Measurements from ENCODE around the gene MAPK10. TPM values are rescaled to one million over a fixed set of nuclear protein-coding genes. Genes with fewer than 3 reads are reported as not detected.

MAPK10 gene
- total RNA-seq, 2 experiments from 2014 or later: 0.28 to 0.36 TPM

GRCh38 chr4:86271057-86271456 lies 88.8 kb downstream of the MAPK10 start:
- H3K27me3 ChIP-seq (ENCODE audit: control insufficient read depth in 1 of 2, insufficient read depth in 2 of 2, low read length in 2 of 2): no peaks in the 10 kb centered on the region
- DNase-seq: no peak
- H3K9me3 Mint-ChIP-seq: no peaks in the 10 kb centered on the region
- no peak overlapping the region for H3K27ac ChIP-seq (ENCODE audit: low read depth in 1 of 2, low read length in 2 of 2)
- H3K27ac Mint-ChIP-seq: no peak overlapping the region
- ChIA-PET POLR2A (no interaction called here), CTCF (no interaction called here)
- H3K4me1 ChIP-seq (ENCODE audit: insufficient read depth, low read length): no peaks in the 10 kb centered on the region
- TF ChIP-seq CTCF (IDR thresholded peaks at IDR 0.05): no peak
- no peaks in the 10 kb centered on the region for H3K36me3 ChIP-seq (ENCODE audit: insufficient read depth, low read length)
- H3K4me3 ChIP-seq (ENCODE audit: low read length): no peak overlapping the region
- no peaks in the 10 kb centered on the region for H3K36me3 Mint-ChIP-seq (ENCODE audit: low read depth)
- no peaks in the 10 kb centered on the region for H3K9me3 ChIP-seq (ENCODE audit: control insufficient read depth in 1 of 2, insufficient read depth in 1 of 2, low read length in 2 of 2)
- intact Hi-C loops (cut with DNase I, micrococcal nuclease): no loop called here
- H3K4me1 Mint-ChIP-seq (ENCODE audit: low read depth): no peaks in the 10 kb centered on the region
- H3K27me3 Mint-ChIP-seq: no peaks in the 10 kb centered on the region
- ATAC-seq (ENCODE audit: poor library complexity): no peak
- no peak overlapping the region for H3K4me3 Mint-ChIP-seq

GRCh38 chr4:86269354-86269753 lies 90.5 kb downstream of the MAPK10 start:
- TF ChIP-seq CTCF (IDR thresholded peaks at IDR 0.05): no peak
- Histone ChIP-seq H3K4me3 (ENCODE audit: low read length) (no peak overlapping the region), H3K27me3 (ENCODE audit: control insufficient read depth in 1 of 2, insufficient read depth in 2 of 2, low read length in 2 of 2) (no peaks in the 10 kb centered on the region), H3K36me3 (ENCODE audit: insufficient read depth, low read length) (no peaks in the 10 kb centered on the region), H3K27ac (ENCODE audit: low read depth in 1 of 2, low read length in 2 of 2) (no peak overlapping the region), H3K4me1 (ENCODE audit: insufficient read depth, low read length) (no peaks in the 10 kb centered on the region), H3K9me3 (ENCODE audit: control insufficient read depth in 1 of 2, insufficient read depth in 1 of 2, low read length in 2 of 2) (no peaks in the 10 kb centered on the region)
- DNase-seq (no peak), ATAC-seq (ENCODE audit: poor library complexity) (no peak)
- intact Hi-C loops (cut with DNase I, micrococcal nuclease): no loop called here
- no peaks in the 10 kb centered on the region for H3K36me3 Mint-ChIP-seq (ENCODE audit: low read depth)
- no peaks in the 10 kb centered on the region for H3K9me3 Mint-ChIP-seq
- ChIA-PET POLR2A (no interaction called here), CTCF (no interaction called here)
- no peaks in the 10 kb centered on the region for H3K27me3 Mint-ChIP-seq
- no peak overlapping the region for H3K27ac Mint-ChIP-seq
- H3K4me1 Mint-ChIP-seq (ENCODE audit: low read depth): no peaks in the 10 kb centered on the region
- no peak overlapping the region for H3K4me3 Mint-ChIP-seq

GRCh38 chr4:86264241-86264640 lies 95.6 kb downstream of the MAPK10 start:
- intact Hi-C loops (cut with DNase I, micrococcal nuclease): no loop called here
- no peaks in the 10 kb centered on the region for H3K4me1 Mint-ChIP-seq (ENCODE audit: low read depth)
- Histone ChIP-seq H3K27me3 (ENCODE audit: control insufficient read depth in 1 of 2, insufficient read depth in 2 of 2, low read length in 2 of 2) (no peaks in the 10 kb centered on the region), H3K4me1 (ENCODE audit: insufficient read depth, low read length) (no peaks in the 10 kb centered on the region), H3K36me3 (ENCODE audit: insufficient read depth, low read length) (no peaks in the 10 kb centered on the region), H3K27ac (ENCODE audit: low read depth in 1 of 2, low read length in 2 of 2) (no peak overlapping the region), H3K9me3 (ENCODE audit: control insufficient read depth in 1 of 2, insufficient read depth in 1 of 2, low read length in 2 of 2) (no peaks in the 10 kb centered on the region), H3K4me3 (ENCODE audit: low read length) (no peak overlapping the region)
- no peak overlapping the region for H3K4me3 Mint-ChIP-seq
- no peak for DNase-seq
- CTCF ChIA-PET: no interaction called here
- TF ChIP-seq CTCF (IDR thresholded peaks at IDR 0.05): no peak
- H3K36me3 Mint-ChIP-seq (ENCODE audit: low read depth): no peaks in the 10 kb centered on the region
- no peaks in the 10 kb centered on the region for H3K9me3 Mint-ChIP-seq
- POLR2A ChIA-PET: no interaction called here
- no peak for ATAC-seq (ENCODE audit: poor library complexity)
- no peaks in the 10 kb centered on the region for H3K27me3 Mint-ChIP-seq
- no peak overlapping the region for H3K27ac Mint-ChIP-seq
